AG09309 (cell line): ENCODE results near the gene RBM34.
A peak's percentile ranks its signal among the peaks of the same experiment; 100 is the strongest.
"Not testable (repeated sequence)": the region's sequence is repeated elsewhere in the genome, so short reads cannot be mapped to it uniquely, and the experiment has no call there.

Experiments
- DNase-seq: peaks from one replicate; pipeline ENCODE4 v3.0.0-alpha.2; 2010; ENCODE audit warnings: low read depth
- H3K4me3 ChIP-seq: 2 replicates; pipeline ENCODE4 v1.5.1; 2011; ENCODE audit warnings: mild to moderate bottlenecking, low read depth, low read length, moderate library complexity; ENCODE audit not compliant: control insufficient read depth
- TF ChIP-seq, protein P1 (sequence below): IDR thresholded peaks from 2 replicates; pipeline ENCODE4 v1.5.1; 2011; ENCODE audit warnings: mild to moderate bottlenecking, low read depth, low read length, inconsistent platforms; ENCODE audit not compliant: insufficient read depth, control insufficient read depth; ENCODE audit errors: missing control alignments

Gene RBM34, protein sequence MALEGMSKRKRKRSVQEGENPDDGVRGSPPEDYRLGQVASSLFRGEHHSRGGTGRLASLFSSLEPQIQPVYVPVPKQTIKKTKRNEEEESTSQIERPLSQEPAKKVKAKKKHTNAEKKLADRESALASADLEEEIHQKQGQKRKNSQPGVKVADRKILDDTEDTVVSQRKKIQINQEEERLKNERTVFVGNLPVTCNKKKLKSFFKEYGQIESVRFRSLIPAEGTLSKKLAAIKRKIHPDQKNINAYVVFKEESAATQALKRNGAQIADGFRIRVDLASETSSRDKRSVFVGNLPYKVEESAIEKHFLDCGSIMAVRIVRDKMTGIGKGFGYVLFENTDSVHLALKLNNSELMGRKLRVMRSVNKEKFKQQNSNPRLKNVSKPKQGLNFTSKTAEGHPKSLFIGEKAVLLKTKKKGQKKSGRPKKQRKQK

DNA sequence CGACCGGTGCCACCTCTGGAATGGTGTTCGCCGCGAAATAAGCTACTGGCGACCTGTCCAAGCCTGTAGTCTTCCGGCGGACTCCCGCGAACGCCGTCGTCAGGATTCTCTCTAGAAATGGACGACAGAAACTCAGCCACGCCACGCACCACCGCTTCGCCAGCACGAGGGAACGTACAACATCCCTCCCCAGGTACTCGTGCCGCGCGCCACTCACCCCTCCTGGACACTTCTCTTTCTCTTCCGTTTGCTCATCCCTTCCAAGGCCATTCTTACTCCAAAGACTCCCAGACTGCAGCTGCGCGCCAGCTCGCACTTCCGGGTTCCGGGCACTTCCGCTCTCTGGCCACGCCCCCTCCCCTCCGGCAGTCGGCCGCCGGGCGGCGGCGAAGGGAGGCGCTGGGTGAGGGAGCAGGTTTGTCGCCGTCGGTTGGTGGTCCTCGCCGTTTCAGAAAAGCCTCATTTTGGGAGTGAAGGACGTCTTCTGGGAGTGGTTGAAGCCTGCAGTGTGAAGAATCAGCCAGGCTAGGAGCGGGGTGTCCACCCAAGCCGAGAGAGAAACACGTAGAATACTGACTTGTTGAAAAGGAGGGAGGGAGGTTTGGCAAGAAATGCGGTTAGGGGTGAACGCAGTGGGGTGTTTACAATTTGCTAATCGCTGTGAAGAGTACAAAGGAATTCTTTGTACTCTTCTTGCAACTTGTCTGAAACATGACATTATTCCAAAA, at the start of gene RBM34:
TSS of gene RBM34 (minus strand) at position 294 of the 728 bp plus-strand sequence. CDS start at position 270, 24 bp downstream.
- peak within 1 kb of the TSS; percentile 84 for H3K4me3 ChIP-seq
- TF ChIP-seq, protein P1, sequence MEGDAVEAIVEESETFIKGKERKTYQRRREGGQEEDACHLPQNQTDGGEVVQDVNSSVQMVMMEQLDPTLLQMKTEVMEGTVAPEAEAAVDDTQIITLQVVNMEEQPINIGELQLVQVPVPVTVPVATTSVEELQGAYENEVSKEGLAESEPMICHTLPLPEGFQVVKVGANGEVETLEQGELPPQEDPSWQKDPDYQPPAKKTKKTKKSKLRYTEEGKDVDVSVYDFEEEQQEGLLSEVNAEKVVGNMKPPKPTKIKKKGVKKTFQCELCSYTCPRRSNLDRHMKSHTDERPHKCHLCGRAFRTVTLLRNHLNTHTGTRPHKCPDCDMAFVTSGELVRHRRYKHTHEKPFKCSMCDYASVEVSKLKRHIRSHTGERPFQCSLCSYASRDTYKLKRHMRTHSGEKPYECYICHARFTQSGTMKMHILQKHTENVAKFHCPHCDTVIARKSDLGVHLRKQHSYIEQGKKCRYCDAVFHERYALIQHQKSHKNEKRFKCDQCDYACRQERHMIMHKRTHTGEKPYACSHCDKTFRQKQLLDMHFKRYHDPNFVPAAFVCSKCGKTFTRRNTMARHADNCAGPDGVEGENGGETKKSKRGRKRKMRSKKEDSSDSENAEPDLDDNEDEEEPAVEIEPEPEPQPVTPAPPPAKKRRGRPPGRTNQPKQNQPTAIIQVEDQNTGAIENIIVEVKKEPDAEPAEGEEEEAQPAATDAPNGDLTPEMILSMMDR = no peak
- DNase-seq = peak; percentile 55

DNA sequence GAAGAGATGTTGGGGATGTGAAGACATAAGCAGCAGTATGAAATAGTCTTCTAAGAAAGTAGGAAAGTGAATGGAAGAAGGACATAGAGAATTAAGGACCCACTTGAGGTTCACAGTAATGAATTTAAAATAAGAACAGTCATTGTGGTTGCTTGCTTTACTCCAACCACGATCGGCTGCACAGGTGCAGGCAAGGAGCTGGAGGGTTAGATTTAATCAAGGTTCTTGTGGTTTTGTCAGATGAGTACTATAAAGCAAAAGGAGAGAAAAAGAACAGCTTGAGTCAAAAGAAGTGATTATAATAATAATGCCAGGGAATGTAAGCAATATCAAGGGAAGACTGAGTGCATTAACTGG, 46.1 kb upstream of the RBM34 start:
- H3K4me3 ChIP-seq = no peak overlapping the region
- DNase-seq = no peak
- TF ChIP-seq, protein P1 = no peak

DNA sequence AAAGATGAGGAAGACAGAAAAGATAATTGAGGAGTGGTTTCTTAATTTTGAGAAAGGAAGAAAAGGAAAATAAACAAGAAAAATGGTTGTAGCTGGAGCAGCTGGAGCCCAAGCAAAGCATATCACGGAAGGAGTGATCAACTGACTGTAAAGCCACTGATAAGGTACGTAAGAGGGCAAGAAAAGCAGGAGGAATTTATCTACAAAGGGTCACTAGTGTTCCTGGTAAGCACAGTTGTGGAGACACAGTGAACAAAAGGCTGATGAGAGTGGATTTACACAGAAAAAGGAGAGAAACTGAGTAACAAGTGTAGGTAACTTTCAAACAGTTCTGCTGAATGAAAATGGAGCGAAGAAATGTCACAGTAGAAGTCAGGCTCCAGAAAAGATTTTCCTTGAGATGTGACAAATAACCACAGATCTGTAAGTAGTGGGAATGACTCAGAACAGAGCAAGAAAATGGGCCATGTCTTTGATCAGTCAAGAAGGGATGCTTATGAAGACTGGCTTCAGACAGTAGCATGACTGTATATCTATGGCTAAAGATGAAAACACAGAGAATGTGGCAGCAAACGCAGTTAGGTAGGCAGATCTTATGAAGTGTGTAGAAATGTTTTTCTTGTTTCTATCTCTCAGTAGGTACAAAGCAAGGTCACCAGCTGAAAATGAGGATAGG, 45.6 kb upstream of the RBM34 start:
- no peak overlapping the region for H3K4me3 ChIP-seq
- TF ChIP-seq, protein P1 = no peak
- no peak for DNase-seq

DNA sequence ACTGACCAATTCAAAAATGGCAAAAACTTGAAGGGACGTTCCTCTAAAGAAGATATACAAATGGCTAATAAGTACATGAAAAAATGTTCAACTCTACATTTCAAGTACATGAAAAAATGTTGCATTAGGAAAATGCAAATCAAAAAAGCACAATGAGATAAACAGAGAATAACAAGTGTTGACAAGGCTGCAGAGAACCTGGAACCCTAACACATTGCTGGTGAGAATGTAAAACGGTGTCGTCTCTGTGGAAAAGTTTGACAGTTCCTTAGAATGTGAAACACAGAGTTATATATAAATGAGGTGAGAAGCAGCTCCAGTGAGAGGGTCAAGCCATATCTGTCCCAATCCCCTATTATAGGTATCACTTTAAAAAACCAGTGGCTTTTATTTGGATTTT, 44.6 kb upstream of the RBM34 start:
- TF ChIP-seq, protein P1 = no peak
- DNase-seq = no peak
- no peak overlapping the region for H3K4me3 ChIP-seq

DNA sequence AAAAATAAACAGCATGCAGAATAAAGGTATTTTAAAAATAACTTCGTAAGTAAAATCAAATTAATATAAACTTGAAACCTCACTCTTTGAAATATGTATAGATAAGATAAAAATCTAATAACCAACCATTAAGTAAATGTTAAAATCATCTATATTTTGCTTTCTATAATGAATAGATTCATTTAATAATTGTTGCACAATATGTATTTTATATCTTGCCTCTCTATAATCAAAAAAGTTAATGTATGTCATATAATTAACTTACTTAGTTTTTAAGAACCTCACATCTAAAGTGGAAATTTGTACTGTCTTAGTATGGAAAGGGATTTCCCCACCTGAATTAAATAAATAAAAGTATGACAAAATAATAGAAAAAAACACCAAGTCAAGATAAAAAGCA, 42.4 kb upstream of the RBM34 start:
- TF ChIP-seq, protein P1 = no peak
- no peak overlapping the region for H3K4me3 ChIP-seq
- no peak for DNase-seq

DNA sequence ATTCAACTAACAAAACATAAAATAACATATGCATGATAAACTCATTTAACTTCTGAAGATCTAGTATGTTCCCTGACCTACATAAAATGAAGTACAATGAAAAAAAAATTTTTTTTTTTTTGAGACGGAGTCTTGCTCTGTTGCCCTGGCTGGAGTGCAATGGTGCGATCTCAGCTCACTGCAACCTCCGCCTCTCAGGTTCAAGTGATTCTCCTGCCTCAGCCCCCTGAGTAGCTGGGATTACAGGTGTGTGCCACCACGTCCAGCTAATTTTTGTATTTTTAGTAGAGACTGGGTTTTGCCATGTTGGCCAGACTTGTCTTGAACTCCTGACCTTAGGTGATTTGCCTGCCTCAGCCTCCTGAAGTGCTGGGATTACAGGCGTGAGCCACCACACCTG, 41.4 kb upstream of the RBM34 start:
- not testable (repeated sequence) for DNase-seq

More for the DNA sequence above, 41.4 kb upstream of the RBM34 start:
- H3K4me3 ChIP-seq = not testable (repeated sequence)
